ENCODE results near the gene NR5A1.

The NR5A1 gene

GRCh38 chr9:124490004-124490403 lies 17.2 kb downstream of the NR5A1 start:
- Histone ChIP-seq H3K36me3 (ENCODE audit: control insufficient read depth, insufficient read depth, low read length) (no peaks in the 10 kb centered on the region), H3K4me1 (ENCODE audit: control insufficient read depth, insufficient read depth, low read length, poor library complexity, severe bottlenecking) (no peaks in the 10 kb centered on the region), H3K27ac (ENCODE audit: low read depth, low read length, severe bottlenecking) (no peak overlapping the region), H3K4me3 (ENCODE audit: extremely low read depth, insufficient read depth, low read length, poor library complexity, severe bottlenecking) (no peak overlapping the region), H3K9me3 (ENCODE audit: control insufficient read depth, low read length) (no peaks in the 10 kb centered on the region)
- 86 to 100% methylated on average over 1 of the region's 2 CpGs for WGBS, 2 experiments (ENCODE audit: insufficient coverage in 2 of 2)

- Histone ChIP-seq H3K36me3 (ENCODE audit: control insufficient read depth, insufficient read depth, low read length) (no peaks in the 10 kb centered on the region), H3K9me3 (ENCODE audit: control insufficient read depth, low read length) (no peaks in the 10 kb centered on the region), H3K4me3 (ENCODE audit: extremely low read depth, insufficient read depth, low read length, poor library complexity, severe bottlenecking) (no peak overlapping the region), H3K27ac (ENCODE audit: low read depth, low read length, severe bottlenecking) (no peak overlapping the region), H3K4me1 (ENCODE audit: control insufficient read depth, insufficient read depth, low read length, poor library complexity, severe bottlenecking) (no peaks in the 10 kb centered on the region)
- 93 to 95% methylated on average over 11 to 13 of the region's 13 CpGs for WGBS, 2 experiments (ENCODE audit: insufficient coverage in 2 of 2)
Observed at GRCh38 chr9:124489222-124489621, 18.0 kb downstream of the NR5A1 start.

- Histone ChIP-seq H3K9me3 (ENCODE audit: control insufficient read depth, low read length) (no peaks in the 10 kb centered on the region), H3K4me3 (ENCODE audit: extremely low read depth, insufficient read depth, low read length, poor library complexity, severe bottlenecking) (no peak overlapping the region), H3K4me1 (ENCODE audit: control insufficient read depth, insufficient read depth, low read length, poor library complexity, severe bottlenecking) (no peaks in the 10 kb centered on the region), H3K27ac (ENCODE audit: low read depth, low read length, severe bottlenecking) (no peak overlapping the region), H3K36me3 (ENCODE audit: control insufficient read depth, insufficient read depth, low read length) (no peaks in the 10 kb centered on the region)
- WGBS, 2 experiments (ENCODE audit: insufficient coverage in 2 of 2): 93 to 96% methylated on average over 6 to 7 of the region's 8 CpGs
Observed at GRCh38 chr9:124488641-124489210, 18.5 kb downstream of the NR5A1 start.

GRCh38 chr9:124487260-124488182 lies 19.7 kb downstream of the NR5A1 start:
- no peak overlapping the region for H3K27ac ChIP-seq (ENCODE audit: low read depth, low read length, severe bottlenecking)
- 85% methylated on average over 31 to 37 of the region's 40 CpGs for WGBS, 2 experiments (ENCODE audit: insufficient coverage in 2 of 2)
- no peaks in the 10 kb centered on the region for H3K36me3 ChIP-seq (ENCODE audit: control insufficient read depth, insufficient read depth, low read length)
- no peak overlapping the region for H3K4me3 ChIP-seq (ENCODE audit: extremely low read depth, insufficient read depth, low read length, poor library complexity, severe bottlenecking)
- no peaks in the 10 kb centered on the region for H3K4me1 ChIP-seq (ENCODE audit: control insufficient read depth, insufficient read depth, low read length, poor library complexity, severe bottlenecking)
- H3K9me3 ChIP-seq (ENCODE audit: control insufficient read depth, low read length): no peaks in the 10 kb centered on the region

GRCh38 chr9:124486778-124487259 lies 20.4 kb downstream of the NR5A1 start:
- H3K4me1 ChIP-seq (ENCODE audit: control insufficient read depth, insufficient read depth, low read length, poor library complexity, severe bottlenecking): no peaks in the 10 kb centered on the region
- H3K36me3 ChIP-seq (ENCODE audit: control insufficient read depth, insufficient read depth, low read length): no peaks in the 10 kb centered on the region
- 94% methylated on average over 15 to 17 of the region's 17 CpGs for WGBS, 2 experiments (ENCODE audit: insufficient coverage in 2 of 2)
- H3K9me3 ChIP-seq (ENCODE audit: control insufficient read depth, low read length): no peaks in the 10 kb centered on the region
- H3K27ac ChIP-seq (ENCODE audit: low read depth, low read length, severe bottlenecking): no peak overlapping the region
- no peak overlapping the region for H3K4me3 ChIP-seq (ENCODE audit: extremely low read depth, insufficient read depth, low read length, poor library complexity, severe bottlenecking)

- Histone ChIP-seq H3K4me1 (ENCODE audit: control insufficient read depth, insufficient read depth, low read length, poor library complexity, severe bottlenecking) (no peaks in the 10 kb centered on the region), H3K27ac (ENCODE audit: low read depth, low read length, severe bottlenecking) (no peak overlapping the region), H3K9me3 (ENCODE audit: control insufficient read depth, low read length) (no peaks in the 10 kb centered on the region), H3K36me3 (ENCODE audit: control insufficient read depth, insufficient read depth, low read length) (no peaks in the 10 kb centered on the region), H3K4me3 (ENCODE audit: extremely low read depth, insufficient read depth, low read length, poor library complexity, severe bottlenecking) (no peak overlapping the region)
- 77 to 78% methylated on average over 4 to 10 of the region's 15 CpGs for WGBS, 2 experiments (ENCODE audit: insufficient coverage in 2 of 2)
Observed at GRCh38 chr9:124485936-124486335, 21.3 kb downstream of the NR5A1 start.

GRCh38 chr9:124485201-124485600 lies 22.0 kb downstream of the NR5A1 start:
- Histone ChIP-seq H3K9me3 (ENCODE audit: control insufficient read depth, low read length) (no peaks in the 10 kb centered on the region), H3K36me3 (ENCODE audit: control insufficient read depth, insufficient read depth, low read length) (no peaks in the 10 kb centered on the region), H3K4me1 (ENCODE audit: control insufficient read depth, insufficient read depth, low read length, poor library complexity, severe bottlenecking) (no peaks in the 10 kb centered on the region), H3K4me3 (ENCODE audit: extremely low read depth, insufficient read depth, low read length, poor library complexity, severe bottlenecking) (no peak overlapping the region), H3K27ac (ENCODE audit: low read depth, low read length, severe bottlenecking) (no peak overlapping the region)
- WGBS, 2 experiments (ENCODE audit: insufficient coverage in 2 of 2): 86 to 95% methylated on average over 7 to 10 of the region's 13 CpGs

- Histone ChIP-seq H3K4me1 (ENCODE audit: control insufficient read depth, insufficient read depth, low read length, poor library complexity, severe bottlenecking) (peaks cover under 1% of the 10 kb centered on the region), H3K9me3 (ENCODE audit: control insufficient read depth, low read length) (no peaks in the 10 kb centered on the region)
Observed at GRCh38 chr9:124483481-124483880, 23.7 kb downstream of the NR5A1 start.

GRCh38 chr9:124482431-124483031 lies 24.7 kb downstream of the NR5A1 start:
- 40 to 49% methylated on average over 17 to 19 of the region's 26 CpGs for WGBS, 2 experiments (ENCODE audit: insufficient coverage in 2 of 2)

More at GRCh38 chr9:124483481-124483880, 23.7 kb downstream of the NR5A1 start:
- Histone ChIP-seq H3K27ac (ENCODE audit: low read depth, low read length, severe bottlenecking) (no peak overlapping the region), H3K36me3 (ENCODE audit: control insufficient read depth, insufficient read depth, low read length) (no peaks in the 10 kb centered on the region), H3K4me3 (ENCODE audit: extremely low read depth, insufficient read depth, low read length, poor library complexity, severe bottlenecking) (no peak overlapping the region)
- WGBS, 2 experiments (ENCODE audit: insufficient coverage in 2 of 2): 87 to 93% methylated on average over 7 to 9 of the region's 9 CpGs

GRCh38 chr9:124481115-124481514 lies 26.1 kb downstream of the NR5A1 start:
- 95 to 98% methylated on average over 13 of the region's 17 CpGs for WGBS, 2 experiments (ENCODE audit: insufficient coverage in 2 of 2)
- no peaks in the 10 kb centered on the region for H3K9me3 ChIP-seq (ENCODE audit: control insufficient read depth, low read length)
- no peaks in the 10 kb centered on the region for H3K36me3 ChIP-seq (ENCODE audit: control insufficient read depth, insufficient read depth, low read length)
- no peak overlapping the region for H3K4me3 ChIP-seq (ENCODE audit: extremely low read depth, insufficient read depth, low read length, poor library complexity, severe bottlenecking)
- no peak overlapping the region for H3K27ac ChIP-seq (ENCODE audit: low read depth, low read length, severe bottlenecking)
- H3K4me1 ChIP-seq (ENCODE audit: control insufficient read depth, insufficient read depth, low read length, poor library complexity, severe bottlenecking): peaks cover 7% of the 10 kb centered on the region

More at GRCh38 chr9:124482431-124483031, 24.7 kb downstream of the NR5A1 start:
- Histone ChIP-seq H3K4me3 (ENCODE audit: extremely low read depth, insufficient read depth, low read length, poor library complexity, severe bottlenecking) (no peak overlapping the region), H3K27ac (ENCODE audit: low read depth, low read length, severe bottlenecking) (no peak overlapping the region), H3K9me3 (ENCODE audit: control insufficient read depth, low read length) (no peaks in the 10 kb centered on the region), H3K4me1 (ENCODE audit: control insufficient read depth, insufficient read depth, low read length, poor library complexity, severe bottlenecking) (peaks cover 7% of the 10 kb centered on the region), H3K36me3 (ENCODE audit: control insufficient read depth, insufficient read depth, low read length) (no peaks in the 10 kb centered on the region)

Data from mesodermal cell (in vitro differentiated cells).